HEK293T (cell line): ENCODE results near the gene TMEM203.

Experiments
- CTCF ChIA-PET: fragments of 350-600 bp; formaldehyde crosslinking; extraction: SDS; loops from one replicate; lab custom pipeline; 2021; ENCODE audit warnings: antibody characterized with exemption, inconsistent platforms; lab: Yijun Ruan, JAX
- POLR2A ChIA-PET: fragments of 350-600 bp; formaldehyde crosslinking; extraction: SDS; loops from one replicate; lab custom pipeline; 2020; ENCODE audit warnings: antibody characterized with exemption, inconsistent platforms; lab: Yijun Ruan, JAX
- DNase-seq: peaks from one replicate; pipeline ENCODE4 v3.0.0; 2012; ENCODE audit warnings: mixed read lengths; ENCODE audit errors: extremely low spot score
- ARNT ChIP-seq: fragments of 450-650 bp; IDR thresholded peaks from 2 replicates; pipeline ENCODE4 v1.6.1; 2017; ENCODE audit warnings: mild to moderate bottlenecking
- BHLHE40 ChIP-seq: fragments of 450-650 bp; IDR thresholded peaks from 2 replicates; pipeline ENCODE4 v1.6.1; 2016; ENCODE audit warnings: mild to moderate bottlenecking, moderate library complexity, borderline replicate concordance
- CTBP1 ChIP-seq: fragments of 450-650 bp; IDR thresholded peaks from 2 replicates; pipeline ENCODE4 v1.6.1; 2016; ENCODE audit warnings: borderline replicate concordance
- ELF4 ChIP-seq: fragments of 450-650 bp; IDR thresholded peaks from 2 replicates; pipeline ENCODE4 v1.6.1; 2017; ENCODE audit warnings: antibody characterized with exemption
- FOXA1 ChIP-seq: fragments of 450-650 bp; IDR thresholded peaks from 2 replicates; pipeline ENCODE4 v1.6.1; 2016; ENCODE audit warnings: mild to moderate bottlenecking
- FOXK2 ChIP-seq: fragments of 450-650 bp; IDR thresholded peaks from 2 replicates; pipeline ENCODE4 v1.6.1; 2016; ENCODE audit warnings: mild to moderate bottlenecking
- FOXM1 ChIP-seq: fragments of 450-650 bp; IDR thresholded peaks from 2 replicates; pipeline ENCODE4 v1.6.1; 2017; ENCODE audit warnings: mild to moderate bottlenecking, borderline replicate concordance
- HDGF ChIP-seq: fragments of 450-650 bp; IDR thresholded peaks from 2 replicates; pipeline ENCODE4 v1.6.1; 2017; ENCODE audit warnings: antibody characterized with exemption, borderline replicate concordance
- L3MBTL2 ChIP-seq: fragments of 450-650 bp; conservative IDR thresholded peaks from 2 replicates; pipeline ENCODE4 v1.6.1; 2016; ENCODE audit warnings: mild to moderate bottlenecking
- LEF1 ChIP-seq: fragments of 450-650 bp; IDR thresholded peaks from 2 replicates; pipeline ENCODE4 v1.6.1; 2017; ENCODE audit warnings: mild to moderate bottlenecking, borderline replicate concordance
- NFRKB ChIP-seq: fragments of 450-650 bp; IDR thresholded peaks from 2 replicates; pipeline ENCODE4 v1.6.1; 2016; ENCODE audit warnings: mild to moderate bottlenecking, moderate library complexity
- SP1 ChIP-seq: fragments of 450-650 bp; IDR thresholded peaks from 2 replicates; pipeline ENCODE4 v1.6.1; 2017
- SUZ12 ChIP-seq: fragments of 450-650 bp; IDR thresholded peaks from 2 replicates; pipeline ENCODE4 v1.6.1; 2016; ENCODE audit warnings: mild to moderate bottlenecking
- TARDBP ChIP-seq: fragments of 450-650 bp; IDR thresholded peaks from 2 replicates; pipeline ENCODE4 v1.6.1; 2016
- ZNF384 ChIP-seq: fragments of 450-650 bp; IDR thresholded peaks from 2 replicates; pipeline ENCODE4 v1.6.1; 2016
- TF ChIP-seq, protein P1 (sequence below): fragments of 450-650 bp; IDR thresholded peaks from 2 replicates; pipeline ENCODE4 v1.6.1; 2016

Gene TMEM203

DNA sequence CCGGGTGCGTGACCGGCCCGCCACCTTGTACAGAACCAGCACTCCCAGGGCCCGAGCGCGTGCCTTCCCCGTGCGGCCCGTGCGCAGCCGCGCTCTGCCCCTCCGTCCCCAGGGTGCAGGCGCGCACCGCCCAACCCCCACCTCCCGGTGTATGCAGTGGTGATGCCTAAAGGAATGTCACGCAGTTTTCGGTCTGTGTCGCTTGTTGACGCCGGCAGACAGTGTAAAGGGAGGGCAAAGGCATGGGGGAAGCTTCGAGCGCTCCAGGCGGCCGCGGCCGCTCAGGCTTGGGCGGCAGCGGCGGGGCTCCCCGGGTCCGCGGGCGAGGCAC is 36.9 kb downstream of the TMEM203 start:
- TF ChIP-seq L3MBTL2 (peak; percentile 61; the same call in 1 of the 2 replicates), SP1 (no peak)
- POLR2A ChIA-PET: interaction anchor here (1.0 to 3.2 kb wide), 3 partner anchors 11 to 55 kb away, joined by 3 to 8 read pairs (median 5); no protein-coding TSS in a partner anchor
- CTCF ChIA-PET: interaction anchor here (1.0 to 2.2 kb wide), 2 partner anchors 8 to 11 kb away, joined by 3 to 5 read pairs; no protein-coding TSS in a partner anchor
- DNase-seq: no peak

DNA sequence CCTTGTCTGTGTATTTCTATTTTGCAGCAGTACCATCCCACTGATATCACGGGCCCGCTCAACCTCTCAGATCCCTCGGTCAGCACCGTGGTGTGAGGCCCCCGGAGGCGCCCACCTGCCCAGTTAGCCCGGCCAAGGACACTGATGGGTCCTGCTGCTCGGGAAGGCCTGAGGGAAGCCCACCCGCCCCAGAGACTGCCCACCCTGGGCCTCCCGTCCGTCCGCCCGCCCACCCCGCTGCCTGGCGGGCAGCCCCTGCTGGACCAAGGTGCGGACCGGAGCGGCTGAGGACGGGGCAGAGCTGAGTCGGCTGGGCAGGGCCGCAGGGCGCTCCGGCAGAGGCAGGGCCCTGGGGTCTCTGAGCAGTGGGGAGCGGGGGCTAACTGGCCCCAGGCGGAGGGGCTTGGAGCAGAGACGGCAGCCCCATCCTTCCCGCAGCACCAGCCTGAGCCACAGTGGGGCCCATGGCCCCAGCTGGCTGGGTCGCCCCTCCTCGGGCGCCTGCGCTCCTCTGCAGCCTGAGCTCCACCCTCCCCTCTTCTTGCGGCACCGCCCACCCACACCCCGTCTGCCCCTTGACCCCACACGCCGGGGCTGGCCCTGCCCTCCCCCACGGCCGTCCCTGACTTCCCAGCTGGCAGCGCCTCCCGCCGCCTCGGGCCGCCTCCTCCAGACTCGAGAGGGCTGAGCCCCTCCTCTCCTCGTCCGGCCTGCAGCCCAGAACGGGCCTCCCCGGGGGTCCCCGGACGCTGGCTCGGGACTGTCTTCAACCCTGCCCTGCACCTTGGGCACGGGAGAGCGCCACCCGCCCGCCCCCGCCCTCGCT is 37.5 kb downstream of the TMEM203 start:
- ChIA-PET CTCF (interaction anchor here (1.0 to 2.2 kb wide), 2 partner anchors 9 to 11 kb away, joined by 3 to 5 read pairs; no protein-coding TSS in a partner anchor), POLR2A (interaction anchor here (1.6 to 3.2 kb wide), 3 partner anchors 38 to 56 kb away, joined by 5 to 8 read pairs (median 6); no protein-coding TSS in a partner anchor)
- no peak for DNase-seq
- TF ChIP-seq FOXM1 (no peak), BHLHE40 (no peak), TARDBP (no peak), ARNT (no peak), FOXK2 (no peak), CTBP1 (no peak), SP1 (no peak), FOXA1 (no peak), LEF1 (no peak), HDGF (no peak), SUZ12 (no peak), L3MBTL2 (no peak), ELF4 (no peak), ZNF384 (no peak), NFRKB (no peak)
- TF ChIP-seq, protein P1, sequence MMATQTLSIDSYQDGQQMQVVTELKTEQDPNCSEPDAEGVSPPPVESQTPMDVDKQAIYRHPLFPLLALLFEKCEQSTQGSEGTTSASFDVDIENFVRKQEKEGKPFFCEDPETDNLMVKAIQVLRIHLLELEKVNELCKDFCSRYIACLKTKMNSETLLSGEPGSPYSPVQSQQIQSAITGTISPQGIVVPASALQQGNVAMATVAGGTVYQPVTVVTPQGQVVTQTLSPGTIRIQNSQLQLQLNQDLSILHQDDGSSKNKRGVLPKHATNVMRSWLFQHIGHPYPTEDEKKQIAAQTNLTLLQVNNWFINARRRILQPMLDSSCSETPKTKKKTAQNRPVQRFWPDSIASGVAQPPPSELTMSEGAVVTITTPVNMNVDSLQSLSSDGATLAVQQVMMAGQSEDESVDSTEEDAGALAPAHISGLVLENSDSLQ: no peak

DNA sequence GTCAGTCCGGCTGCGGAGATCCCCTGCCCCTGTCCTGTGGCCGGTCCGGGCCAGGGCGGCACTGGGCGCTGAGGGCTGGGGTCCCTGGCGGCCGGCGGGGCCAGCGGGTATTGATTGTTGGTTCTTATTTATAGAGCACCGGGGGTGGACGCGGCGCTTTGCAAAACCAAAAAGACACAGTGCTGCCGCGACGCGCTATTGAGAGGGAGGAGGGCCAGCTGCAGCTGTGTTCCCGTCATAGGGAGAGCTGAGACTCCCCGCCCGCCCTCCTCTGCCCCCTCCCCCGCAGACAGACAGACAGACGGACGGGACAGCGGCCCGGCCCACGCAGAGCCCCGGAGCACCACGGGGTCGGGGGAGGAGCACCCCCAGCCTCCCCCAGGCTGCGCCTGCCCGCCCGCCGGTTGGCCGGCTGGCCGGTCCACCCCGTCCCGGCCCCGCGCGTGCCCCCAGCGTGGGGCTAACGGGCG is 38.1 kb downstream of the TMEM203 start:
- CTCF ChIA-PET: interaction anchor here (2.2 kb wide), 1 partner anchor 10 kb away, joined by 5 read pairs; no protein-coding TSS in a partner anchor
- DNase-seq: no peak
- TF ChIP-seq BHLHE40 (no peak), SP1 (no peak), L3MBTL2 (no peak), HDGF (no peak), SUZ12 (no peak), CTBP1 (no peak), LEF1 (no peak), ARNT (no peak), FOXK2 (no peak), ZNF384 (no peak), FOXM1 (no peak)
- TF ChIP-seq, protein P1: no peak

DNA sequence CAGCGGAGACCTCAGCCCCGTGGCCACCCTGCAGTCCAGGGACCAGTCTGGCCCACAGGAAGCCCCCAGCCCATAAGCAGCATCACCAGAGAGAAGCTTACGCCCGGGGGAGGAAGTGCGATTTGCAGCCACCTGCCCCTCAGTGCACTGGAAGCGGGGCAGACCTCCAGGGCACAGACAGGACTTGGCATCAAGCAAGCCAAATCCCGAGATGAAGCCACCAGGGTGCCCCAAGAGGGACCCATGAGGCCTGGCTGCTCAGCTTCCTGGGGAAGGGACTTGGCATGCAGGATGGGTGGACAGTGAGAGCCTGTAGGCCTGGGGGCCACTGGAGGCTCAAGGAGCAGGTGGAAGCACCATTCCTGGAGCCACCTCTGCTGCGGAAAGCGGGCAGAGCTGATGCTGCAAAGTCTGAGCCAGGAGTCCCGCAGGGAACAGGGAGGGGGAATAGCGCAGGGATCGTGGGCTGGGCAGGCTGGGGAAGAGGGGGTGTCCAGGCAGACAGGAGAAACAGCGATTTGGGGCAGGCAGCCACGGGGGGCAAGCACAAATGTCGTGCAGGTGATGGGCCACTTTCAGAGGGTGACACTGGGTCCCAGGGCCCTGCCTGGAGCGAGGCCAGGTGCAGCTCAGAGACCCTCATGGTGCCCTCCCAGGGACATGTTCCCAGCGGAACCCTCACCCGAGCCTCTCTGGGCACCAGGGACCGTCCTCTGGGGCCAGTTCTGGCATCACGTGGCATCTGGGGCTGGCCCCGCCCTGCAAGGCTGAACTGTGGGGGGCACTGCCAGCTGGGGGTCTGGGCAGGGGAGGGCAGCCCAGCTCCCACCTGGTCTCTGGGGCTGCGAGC is 38.8 kb downstream of the TMEM203 start:
- CTCF ChIA-PET: interaction anchor here (1.1 to 2.2 kb wide), 2 partner anchors 9 to 17 kb away, joined by 3 to 5 read pairs; no protein-coding TSS in a partner anchor

More for the DNA sequence above, 38.1 kb downstream of the TMEM203 start:
- POLR2A ChIA-PET: interaction anchor here (1.6 kb wide), 1 partner anchor 38 kb away, joined by 6 read pairs; no protein-coding TSS in a partner anchor

More for the DNA sequence above, 38.8 kb downstream of the TMEM203 start:
- POLR2A ChIA-PET: interaction anchor here (1.6 kb wide), 1 partner anchor 37 kb away, joined by 6 read pairs; no protein-coding TSS in a partner anchor
- DNase-seq: no peak
- TF ChIP-seq HDGF (no peak), BHLHE40 (no peak), FOXM1 (no peak), FOXK2 (no peak), FOXA1 (no peak), LEF1 (no peak), TARDBP (no peak), ZNF384 (no peak), ELF4 (no peak), NFRKB (no peak), L3MBTL2 (no peak), ARNT (no peak), CTBP1 (no peak), SP1 (no peak)
- TF ChIP-seq, protein P1: no peak
